ENCODE results near the gene SNX4.
A peak's percentile ranks its signal among the peaks of the same experiment; 100 is the strongest.

The SNX4 gene

GRCh38 chr3:125519678-125520562 lies at the start of gene SNX4:
SNX4 (minus strand) TSS chr3:125520202; CDS start chr3:125520172, 30 bp downstream.
- peak; percentile 98 for ATAC-seq
- TF ChIP-seq PATZ1 (CRISPR knock-in tag; IDR thresholded peaks at IDR 0.05; ENCODE audit: borderline replicate concordance), result peak; percentile 37; the same call in 1 of the 2 replicates
- no peak for TF ChIP-seq GLIS3 (CRISPR knock-in tag; IDR thresholded peaks at IDR 0.05)

DNA sequence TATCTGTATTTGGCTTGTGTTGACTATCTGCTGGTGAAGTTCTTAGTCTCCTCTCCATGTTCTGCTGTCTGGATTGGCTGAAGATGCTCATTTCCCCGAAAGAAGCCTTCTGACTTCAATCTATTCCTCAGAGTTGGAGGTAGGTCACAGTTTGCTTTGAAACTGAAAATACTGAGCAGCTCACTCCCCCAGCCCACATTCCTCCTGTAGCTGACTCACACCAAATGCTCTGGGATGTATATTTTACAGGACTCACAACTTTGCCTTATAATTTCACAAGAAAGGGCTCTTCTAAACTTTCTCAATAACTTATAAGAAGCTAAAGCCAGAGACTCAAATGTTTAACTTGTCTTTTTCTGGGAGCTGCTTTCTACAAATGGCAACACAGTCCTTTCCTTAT lies 36.3 kb upstream of the SNX4 start:
- TF ChIP-seq TOX (CRISPR knock-in tag; IDR thresholded peaks at IDR 0.05; ENCODE audit: borderline replicate concordance) (no peak), TSHZ2 (CRISPR knock-in tag; IDR thresholded peaks at IDR 0.05) (no peak), BACH2 (CRISPR knock-in tag; IDR thresholded peaks at IDR 0.05; ENCODE audit: borderline replicate concordance) (no peak), ZNF8 (CRISPR knock-in tag; IDR thresholded peaks at IDR 0.05) (no peak), ISL1 (CRISPR knock-in tag; IDR thresholded peaks at IDR 0.05) (no peak), OSR1 (CRISPR knock-in tag; IDR thresholded peaks at IDR 0.05) (no peak), CSRNP3 (CRISPR knock-in tag; IDR thresholded peaks at IDR 0.05) (no peak), ESRRG (CRISPR knock-in tag; IDR thresholded peaks at IDR 0.05) (no peak), RARB (CRISPR knock-in tag; IDR thresholded peaks at IDR 0.05) (no peak), TCF4 (CRISPR knock-in tag; IDR thresholded peaks at IDR 0.05; ENCODE audit: borderline replicate concordance) (no peak), ZC3H10 (CRISPR knock-in tag; IDR thresholded peaks at IDR 0.05) (no peak), ARNTL (CRISPR knock-in tag; IDR thresholded peaks at IDR 0.05; ENCODE audit: borderline replicate concordance, low read depth) (no peak), PATZ1 (CRISPR knock-in tag; IDR thresholded peaks at IDR 0.05; ENCODE audit: borderline replicate concordance) (no peak)
- TF ChIP-seq, protein P1, sequence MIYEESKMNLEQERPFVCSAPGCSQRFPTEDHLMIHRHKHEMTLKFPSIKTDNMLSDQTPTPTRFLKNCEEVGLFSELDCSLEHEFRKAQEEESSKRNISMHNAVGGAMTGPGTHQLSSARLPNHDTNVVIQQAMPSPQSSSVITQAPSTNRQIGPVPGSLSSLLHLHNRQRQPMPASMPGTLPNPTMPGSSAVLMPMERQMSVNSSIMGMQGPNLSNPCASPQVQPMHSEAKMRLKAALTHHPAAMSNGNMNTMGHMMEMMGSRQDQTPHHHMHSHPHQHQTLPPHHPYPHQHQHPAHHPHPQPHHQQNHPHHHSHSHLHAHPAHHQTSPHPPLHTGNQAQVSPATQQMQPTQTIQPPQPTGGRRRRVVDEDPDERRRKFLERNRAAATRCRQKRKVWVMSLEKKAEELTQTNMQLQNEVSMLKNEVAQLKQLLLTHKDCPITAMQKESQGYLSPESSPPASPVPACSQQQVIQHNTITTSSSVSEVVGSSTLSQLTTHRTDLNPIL (CRISPR knock-in tag; IDR thresholded peaks at IDR 0.05; ENCODE audit: low read depth), result no peak
- TF ChIP-seq, protein P2, sequence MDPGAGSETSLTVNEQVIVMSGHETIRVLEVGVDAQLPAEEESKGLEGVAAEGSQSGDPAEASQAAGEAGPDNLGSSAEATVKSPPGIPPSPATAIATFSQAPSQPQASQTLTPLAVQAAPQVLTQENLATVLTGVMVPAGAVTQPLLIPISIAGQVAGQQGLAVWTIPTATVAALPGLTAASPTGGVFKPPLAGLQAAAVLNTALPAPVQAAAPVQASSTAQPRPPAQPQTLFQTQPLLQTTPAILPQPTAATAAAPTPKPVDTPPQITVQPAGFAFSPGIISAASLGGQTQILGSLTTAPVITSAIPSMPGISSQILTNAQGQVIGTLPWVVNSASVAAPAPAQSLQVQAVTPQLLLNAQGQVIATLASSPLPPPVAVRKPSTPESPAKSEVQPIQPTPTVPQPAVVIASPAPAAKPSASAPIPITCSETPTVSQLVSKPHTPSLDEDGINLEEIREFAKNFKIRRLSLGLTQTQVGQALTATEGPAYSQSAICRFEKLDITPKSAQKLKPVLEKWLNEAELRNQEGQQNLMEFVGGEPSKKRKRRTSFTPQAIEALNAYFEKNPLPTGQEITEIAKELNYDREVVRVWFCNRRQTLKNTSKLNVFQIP (CRISPR knock-in tag; IDR thresholded peaks at IDR 0.05; ENCODE audit: borderline replicate concordance, low read depth), result no peak
- ATAC-seq, result no peak

DNA sequence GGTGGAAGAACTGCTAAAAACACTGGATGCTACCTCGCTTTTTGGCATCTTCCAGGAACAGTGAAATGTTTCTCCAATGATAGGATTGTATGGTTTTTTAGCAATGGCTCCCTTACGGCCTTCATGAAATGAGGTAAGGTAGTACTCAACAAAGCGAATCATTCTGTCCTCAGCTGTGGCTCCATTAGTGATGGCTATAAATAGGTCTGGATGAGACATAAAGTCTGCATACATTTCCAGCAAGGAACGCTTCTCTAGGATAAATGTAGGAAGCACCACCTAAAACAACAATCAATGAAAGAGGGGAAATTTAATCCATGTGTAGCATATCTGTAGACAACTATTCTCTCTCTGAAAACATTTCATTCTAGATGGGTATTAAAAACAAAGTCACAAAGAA lies 32.4 kb upstream of the SNX4 start:
- ATAC-seq, result no peak
- TF ChIP-seq CSDC2 (CRISPR knock-in tag; IDR thresholded peaks at IDR 0.05) (no peak), CSRNP3 (CRISPR knock-in tag; IDR thresholded peaks at IDR 0.05) (no peak), ARNTL (CRISPR knock-in tag; IDR thresholded peaks at IDR 0.05; ENCODE audit: borderline replicate concordance, low read depth) (no peak)
- TF ChIP-seq, protein P2 (CRISPR knock-in tag; IDR thresholded peaks at IDR 0.05; ENCODE audit: borderline replicate concordance, low read depth), result no peak
